ENCODE results near the gene TMED9.
"Not testable (repeated sequence)": the region's sequence is repeated elsewhere in the genome, so short reads cannot be mapped to it uniquely, and the experiment has no call there.

Gene TMED9

DNA sequence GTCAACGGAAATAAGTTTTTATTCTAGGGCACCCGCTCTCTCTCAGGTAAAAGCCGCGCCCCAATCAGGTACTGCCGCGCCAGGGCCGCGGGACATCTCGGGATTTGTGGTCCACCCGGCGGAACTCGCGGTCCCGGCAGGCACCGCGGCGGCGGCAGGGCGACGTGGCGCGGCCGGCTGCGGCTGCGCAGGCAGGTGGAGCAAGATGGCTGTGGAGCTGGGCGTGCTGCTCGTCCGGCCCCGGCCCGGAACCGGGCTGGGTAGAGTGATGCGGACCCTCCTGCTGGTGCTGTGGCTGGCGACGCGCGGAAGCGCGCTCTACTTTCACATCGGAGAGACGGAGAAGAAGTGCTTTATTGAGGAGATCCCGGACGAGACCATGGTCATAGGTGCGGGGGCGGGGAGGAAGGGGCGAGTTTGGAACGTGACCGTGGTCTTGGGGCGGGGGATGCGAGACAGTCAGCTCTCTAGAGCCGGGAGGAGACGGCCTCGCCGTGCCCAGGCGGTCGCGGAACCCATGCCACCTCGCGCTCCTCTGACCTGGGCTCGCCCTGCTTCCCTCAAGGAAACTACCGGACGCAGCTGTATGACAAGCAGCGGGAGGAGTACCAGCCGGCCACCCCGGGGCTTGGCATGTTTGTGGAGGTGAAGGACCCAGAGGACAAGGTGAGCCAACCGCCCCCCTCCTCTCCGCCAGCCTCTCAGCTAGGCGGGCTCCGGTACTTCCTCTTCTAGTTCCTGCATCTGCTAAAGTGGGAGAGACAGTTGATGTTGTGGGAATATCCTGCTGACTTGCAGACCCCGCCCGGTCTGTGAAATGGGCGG is at the start of gene TMED9:
TSS of gene TMED9 (plus strand) at position 194 of the 825 bp plus-strand sequence. CDS start at position 206, 12 bp downstream.
- DNase-seq (ENCODE audit: low read depth in 2 of 2): peak; percentile 49 to 62

DNA sequence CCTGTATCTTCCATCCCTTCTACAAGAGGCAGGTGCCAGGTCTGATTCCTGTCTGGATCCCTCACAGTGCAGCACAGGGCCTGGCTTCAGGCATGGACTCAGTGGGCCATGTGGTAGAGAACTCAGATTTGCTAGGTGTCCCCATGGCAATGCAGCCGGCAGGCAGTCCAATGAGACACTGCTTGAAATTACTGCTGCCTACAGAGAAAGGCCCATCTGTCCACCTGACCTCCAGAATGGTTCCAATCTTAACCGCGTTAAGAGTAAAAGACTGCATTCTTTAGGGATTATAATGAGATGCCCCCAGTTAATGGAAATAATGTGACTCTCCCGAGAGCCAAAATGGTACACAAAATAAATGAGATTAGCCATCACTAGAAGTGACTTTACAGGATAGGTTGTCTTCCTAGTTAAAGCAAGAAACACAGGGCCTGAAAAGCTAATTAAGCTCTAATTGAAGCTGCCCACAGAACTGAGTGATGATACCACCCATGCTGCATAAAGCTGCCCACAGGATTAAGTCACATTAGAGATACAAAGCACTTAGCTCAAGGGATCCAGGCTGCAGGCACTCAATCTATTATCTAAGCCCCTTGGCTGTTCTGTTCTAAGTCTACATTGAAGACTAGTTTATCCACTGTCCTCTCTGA is 49.1 kb upstream of the TMED9 start:
- no peak for DNase-seq (ENCODE audit: low read depth in 2 of 2)

GRCh38 chr5:177545487-177546257 is 46.3 kb upstream of the TMED9 start:
- peak; percentile 81 for DNase-seq (ENCODE audit: low read depth in 2 of 2)

DNA sequence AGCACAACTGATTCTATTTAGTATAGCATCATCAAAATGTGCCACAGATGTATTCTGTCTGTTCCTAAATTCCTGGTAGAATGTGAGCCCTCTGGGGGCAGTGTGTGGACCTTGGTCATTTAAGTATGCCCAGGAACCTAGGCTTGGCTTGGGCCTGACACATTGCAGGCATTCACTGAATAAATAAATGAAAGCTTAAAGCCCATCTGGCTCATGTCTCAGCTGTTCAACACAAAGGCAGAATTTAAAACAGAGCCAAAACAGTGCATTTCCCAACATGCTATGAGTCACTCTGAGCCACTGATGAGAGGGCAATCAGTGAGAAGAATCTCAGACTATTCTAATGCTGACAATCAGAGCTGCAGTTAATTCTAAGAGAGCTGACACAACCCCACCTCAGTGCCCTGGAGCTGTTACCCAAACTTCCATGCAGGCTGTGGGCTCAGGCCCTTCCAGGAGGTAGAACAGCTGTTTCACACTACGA is 45.7 kb upstream of the TMED9 start:
- DNase-seq (ENCODE audit: low read depth in 2 of 2): peak; percentile 96 to 97

GRCh38 chr5:177547736-177548135 is 44.3 kb upstream of the TMED9 start:
- DNase-seq (ENCODE audit: low read depth in 2 of 2): no peak

DNA sequence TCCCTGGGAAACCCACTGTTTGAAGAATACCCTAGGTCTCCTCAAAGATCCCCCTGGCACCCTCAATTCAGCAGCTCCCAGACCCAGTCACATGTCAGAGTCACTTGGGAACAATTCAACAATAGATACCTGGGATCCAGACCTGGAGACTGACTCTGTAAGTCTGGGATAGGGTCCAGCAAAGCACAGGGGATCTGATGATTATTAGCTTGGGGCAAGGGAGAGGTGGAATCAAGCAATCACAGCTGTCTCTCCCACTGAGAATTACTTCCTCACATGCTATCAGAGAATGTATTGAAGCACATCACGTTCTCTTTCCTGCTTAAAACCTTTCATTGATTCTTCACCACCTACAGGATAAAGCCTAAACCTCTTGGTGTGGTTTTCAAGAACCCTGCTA is 43.5 kb upstream of the TMED9 start:
- no peak for DNase-seq (ENCODE audit: low read depth in 2 of 2)

- DNase-seq (ENCODE audit: low read depth in 2 of 2): no peak
These were observed 41.9 kb upstream of the TMED9 start for GRCh38 chr5:177550122-177550521.

- no peak for DNase-seq (ENCODE audit: low read depth in 2 of 2)
These were observed 39.1 kb upstream of the TMED9 start for GRCh38 chr5:177552839-177553455.

GRCh38 chr5:177553671-177554429 is 38.2 kb upstream of the TMED9 start:
- DNase-seq (ENCODE audit: low read depth in 2 of 2): no peak

GRCh38 chr5:177554474-177555111 is 37.4 kb upstream of the TMED9 start, which contains the start of gene FAM193B:
TSS of gene FAM193B (minus strand) at chr5:177554563. CDS start at chr5:177554458, 105 bp downstream.
- DNase-seq (ENCODE audit: low read depth in 2 of 2): peak; percentile 80 to 86

- DNase-seq (ENCODE audit: low read depth in 2 of 2): no peak
These were observed 36.8 kb upstream of the TMED9 start for GRCh38 chr5:177555228-177555627.

GRCh38 chr5:177555665-177556064 is 36.3 kb upstream of the TMED9 start:
- no peak for DNase-seq (ENCODE audit: low read depth in 2 of 2)

GRCh38 chr5:177557041-177557647 is 34.9 kb upstream of the TMED9 start:
- no peak for DNase-seq (ENCODE audit: low read depth in 2 of 2)

DNA sequence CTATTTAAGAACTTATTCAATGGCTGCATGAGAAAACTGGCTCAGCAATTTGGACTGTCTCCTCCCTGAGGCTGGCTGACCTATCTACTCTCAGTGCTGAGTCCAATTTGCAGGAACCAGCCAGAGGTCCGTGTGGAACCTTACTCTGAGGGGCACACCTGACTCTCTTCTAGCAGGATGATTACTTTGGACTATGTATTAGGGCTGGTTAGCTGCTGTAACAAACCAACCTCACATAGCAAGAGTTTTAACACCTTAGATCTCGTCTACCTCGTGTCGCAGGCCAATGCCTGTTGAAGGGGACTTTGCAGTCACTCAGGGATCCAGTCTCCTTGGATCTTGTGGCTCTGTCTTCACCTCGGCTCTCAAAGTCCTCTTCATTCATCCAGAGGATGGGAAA is 34.2 kb upstream of the TMED9 start:
- no peak for DNase-seq (ENCODE audit: low read depth in 2 of 2)

GRCh38 chr5:177559446-177559941 is 32.5 kb upstream of the TMED9 start:
- not testable (repeated sequence) for DNase-seq (ENCODE audit: low read depth in 2 of 2)

- no peak for DNase-seq (ENCODE audit: low read depth in 2 of 2)
These were observed 27.0 kb upstream of the TMED9 start for GRCh38 chr5:177565046-177565445.

DNA sequence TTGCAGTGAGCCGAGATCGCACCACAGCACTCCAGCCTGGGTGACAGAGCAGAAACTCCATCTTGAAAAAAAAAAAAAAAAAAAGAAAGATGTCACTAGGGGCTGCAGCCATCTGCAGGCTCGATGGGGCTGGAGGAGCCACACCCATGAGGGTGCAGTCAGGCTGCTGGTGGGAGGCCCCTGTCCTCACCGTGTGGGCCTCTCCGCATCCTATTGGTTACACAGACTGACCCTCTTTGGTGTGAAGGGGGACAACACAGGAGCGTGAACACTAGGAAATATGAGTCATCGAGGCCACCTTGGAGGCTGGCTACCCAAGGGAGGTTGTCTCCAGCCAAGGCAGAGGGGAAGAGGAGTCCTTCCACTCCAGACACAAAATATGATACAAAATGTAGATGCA is 23.7 kb upstream of the TMED9 start:
- DNase-seq (ENCODE audit: low read depth in 2 of 2): no peak

- no peak for DNase-seq (ENCODE audit: low read depth in 2 of 2)
These were observed 22.1 kb upstream of the TMED9 start for GRCh38 chr5:177569894-177570293.

DNA sequence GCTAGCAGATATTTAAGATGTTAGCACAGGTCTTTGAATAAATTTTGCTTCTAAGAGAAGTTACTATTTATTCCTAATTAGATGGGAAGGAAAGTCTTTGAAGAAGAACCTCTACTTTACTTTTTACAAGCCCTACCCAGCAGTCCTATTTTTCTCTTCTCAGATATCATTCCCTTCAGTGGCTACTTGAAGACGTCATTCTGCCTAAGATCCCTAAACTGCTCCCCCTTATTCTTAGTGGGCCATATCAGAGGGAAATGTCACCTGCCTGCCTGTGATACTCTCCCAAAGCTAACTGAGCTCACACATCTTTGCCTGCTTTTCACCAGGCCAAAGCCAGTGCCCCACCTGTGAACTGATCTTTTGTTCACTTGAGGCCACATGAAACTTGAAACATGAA is 16.5 kb upstream of the TMED9 start:
- no peak for DNase-seq (ENCODE audit: low read depth in 2 of 2)

- no peak for DNase-seq (ENCODE audit: low read depth in 2 of 2)
These were observed 15.8 kb upstream of the TMED9 start for GRCh38 chr5:177576169-177576568.

All from fibroblast of skin of left quadriceps (primary cell).